Measurements from ENCODE around the gene FADS3. TPM values are rescaled to one million over a fixed set of nuclear protein-coding genes. Genes with fewer than 3 reads are reported as not detected.

Gene FADS3, protein sequence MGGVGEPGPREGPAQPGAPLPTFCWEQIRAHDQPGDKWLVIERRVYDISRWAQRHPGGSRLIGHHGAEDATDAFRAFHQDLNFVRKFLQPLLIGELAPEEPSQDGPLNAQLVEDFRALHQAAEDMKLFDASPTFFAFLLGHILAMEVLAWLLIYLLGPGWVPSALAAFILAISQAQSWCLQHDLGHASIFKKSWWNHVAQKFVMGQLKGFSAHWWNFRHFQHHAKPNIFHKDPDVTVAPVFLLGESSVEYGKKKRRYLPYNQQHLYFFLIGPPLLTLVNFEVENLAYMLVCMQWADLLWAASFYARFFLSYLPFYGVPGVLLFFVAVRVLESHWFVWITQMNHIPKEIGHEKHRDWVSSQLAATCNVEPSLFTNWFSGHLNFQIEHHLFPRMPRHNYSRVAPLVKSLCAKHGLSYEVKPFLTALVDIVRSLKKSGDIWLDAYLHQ
- total RNA-seq (2022; extraction: Qiagen RNA extraction; ENCODE audit: low read depth), result 49.6 to 65.9 TPM (median 63.9 TPM) in 5 replicates

GRCh38 chr11:61891331-61892084, at the start of gene FADS3:
Gene FADS3, minus strand, starts transcription at chr11:61891545. Its CDS starts 164 bp downstream, at chr11:61891381.

DNA sequence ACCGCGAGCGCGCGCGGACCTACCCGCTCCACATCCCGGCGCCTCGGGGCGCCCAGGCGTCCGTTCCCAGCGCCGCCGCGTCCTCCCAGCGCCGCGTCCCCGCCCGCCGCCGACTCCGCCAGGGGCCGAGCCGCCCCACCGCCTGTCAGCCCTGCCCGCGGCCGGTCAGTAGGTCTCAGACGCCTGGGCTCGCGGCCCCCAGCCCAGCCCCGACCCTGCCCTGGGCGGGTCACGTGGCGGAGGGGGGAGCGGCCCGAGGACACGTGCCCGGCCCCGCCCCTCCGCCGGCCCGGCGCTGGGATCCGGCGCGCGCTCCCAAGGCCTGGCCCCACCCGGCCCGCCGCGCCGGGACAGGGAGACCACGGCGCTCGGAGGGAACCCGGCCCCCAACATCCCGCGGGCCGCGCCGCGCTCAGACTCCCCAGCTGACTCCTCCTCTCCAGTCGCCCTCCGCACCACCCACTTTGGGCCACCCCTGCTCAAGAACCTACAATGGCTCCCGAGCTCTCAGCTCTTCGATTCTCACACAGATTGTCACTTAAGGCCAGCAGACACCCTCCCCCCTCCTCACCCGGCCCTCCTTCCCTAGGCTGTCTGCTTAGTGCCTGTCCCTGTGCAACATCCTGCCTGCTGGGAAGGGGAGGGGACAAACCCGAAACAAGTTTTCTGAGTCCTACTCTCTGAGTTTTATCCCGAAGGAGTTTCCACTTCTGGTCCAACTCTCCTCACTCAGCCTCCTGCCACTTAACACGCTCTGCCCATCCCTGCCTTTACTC, 26.2 kb upstream of the FADS3 start, which contains the start of gene RAB3IL1:
Gene RAB3IL1 (minus strand): TSS at position 233 of the 776 bp plus-strand sequence. CDS start 199 bp downstream, at position 34.

DNA sequence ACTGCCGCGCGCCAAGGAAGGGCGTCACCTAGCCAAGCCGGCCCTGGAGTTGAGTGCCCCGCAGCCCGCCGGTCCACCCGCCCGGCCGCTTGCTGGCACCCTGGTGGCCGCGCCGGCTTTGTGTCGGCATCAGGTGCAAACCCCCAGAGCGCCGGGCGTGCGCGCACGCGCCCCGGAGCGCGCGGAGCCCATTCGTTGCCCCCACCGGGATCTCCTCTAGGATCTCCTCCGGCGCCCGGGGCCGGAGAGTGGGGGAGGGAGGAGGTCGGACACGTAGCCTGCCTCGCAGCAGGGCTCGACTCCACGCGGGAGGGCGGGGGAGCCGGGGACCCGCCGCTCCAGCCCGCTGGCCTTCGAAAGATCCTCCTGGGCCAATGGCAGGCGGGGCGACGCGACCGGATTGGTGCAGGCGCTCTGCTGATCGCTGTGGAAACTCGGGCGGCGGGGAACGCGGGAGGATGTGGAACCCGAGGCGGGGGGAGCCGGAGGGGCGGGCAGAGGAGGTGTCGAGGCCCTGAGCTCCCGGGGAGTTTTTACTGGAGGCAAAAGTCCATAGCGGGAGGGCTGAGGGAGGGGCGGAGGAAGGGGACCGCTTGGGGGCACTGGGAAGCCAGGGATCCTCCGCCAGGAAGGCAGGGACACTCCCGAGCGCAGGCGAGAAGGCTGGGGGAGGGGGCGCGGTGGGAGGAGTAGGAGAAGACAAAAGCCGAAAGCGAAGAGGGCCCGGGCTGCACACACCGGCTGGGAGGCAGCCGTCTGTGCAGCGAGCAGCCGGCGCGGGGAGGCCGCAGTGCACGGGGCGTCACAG, 63.6 kb downstream of the FADS3 start, which contains the start of gene FADS2:
Gene FADS2 (plus strand): TSS at position 730 of the 808 bp plus-strand sequence. CDS start 91 bp downstream, outside the sequence.

Other genes starting within 250 kb of the FADS3 start
- gene DAGLA, start 211.2 kb downstream of the FADS3 start, total RNA-seq (2022; extraction: Qiagen RNA extraction; ENCODE audit: low read depth), result 5.1 to 8.2 TPM (median 7.1 TPM) in 5 replicates
- 15.9 to 22.9 TPM (median 20.8 TPM) in 5 replicates for gene MYRF, start 138.9 kb downstream of the FADS3 start, total RNA-seq (2022; extraction: Qiagen RNA extraction; ENCODE audit: low read depth)
- gene TMEM258, start 98.9 kb downstream of the FADS3 start, total RNA-seq (2022; extraction: Qiagen RNA extraction; ENCODE audit: low read depth), result 216 to 266 TPM (median 234 TPM) in 5 replicates
- gene FEN1, start 98.6 kb downstream of the FADS3 start, total RNA-seq (2022; extraction: Qiagen RNA extraction; ENCODE audit: low read depth), result 88.3 to 103 TPM (median 98.3 TPM) in 5 replicates
- gene FADS1, start 74.5 kb downstream of the FADS3 start, total RNA-seq (2022; extraction: Qiagen RNA extraction; ENCODE audit: low read depth), result 119 to 158 TPM (median 150 TPM) in 5 replicates
- 265 to 340 TPM (median 308 TPM) in 5 replicates for gene FADS2, start 63.2 kb downstream of the FADS3 start, total RNA-seq (2022; extraction: Qiagen RNA extraction; ENCODE audit: low read depth)
- 12.8 to 15.7 TPM (median 14.5 TPM) in 5 replicates for gene RAB3IL1, start 26.0 kb upstream of the FADS3 start, total RNA-seq (2022; extraction: Qiagen RNA extraction; ENCODE audit: low read depth)
- gene BEST1, start 58.8 kb upstream of the FADS3 start, total RNA-seq (2022; extraction: Qiagen RNA extraction; ENCODE audit: low read depth), result 2.4 to 5.4 TPM (median 2.9 TPM) in 5 replicates
- 10,289 to 19,481 TPM (median 16,743 TPM) in 5 replicates for gene FTH1, start 76.1 kb upstream of the FADS3 start, total RNA-seq (2022; extraction: Qiagen RNA extraction; ENCODE audit: low read depth)
- 47.9 to 58.5 TPM (median 49.7 TPM) in 5 replicates for gene INCENP, start 232.5 kb upstream of the FADS3 start, total RNA-seq (2022; extraction: Qiagen RNA extraction; ENCODE audit: low read depth)

All from A549 treated with GW870086 at 1 μM for 4 hours (cell line).